Stimulated activated CD8-positive, alpha-beta memory T cell treated with anti-CD3 and anti-CD28 coated beads, Interleukin-7, amount 100 ng/mL, for 24 hours (primary cell): ENCODE results near the gene HNF1A.

Experiments
- DNase-seq: peaks from one replicate; pipeline ENCODE4 v3.0.0-alpha.2; 2020; ENCODE audit warnings: low read depth

The HNF1A gene

DNA sequence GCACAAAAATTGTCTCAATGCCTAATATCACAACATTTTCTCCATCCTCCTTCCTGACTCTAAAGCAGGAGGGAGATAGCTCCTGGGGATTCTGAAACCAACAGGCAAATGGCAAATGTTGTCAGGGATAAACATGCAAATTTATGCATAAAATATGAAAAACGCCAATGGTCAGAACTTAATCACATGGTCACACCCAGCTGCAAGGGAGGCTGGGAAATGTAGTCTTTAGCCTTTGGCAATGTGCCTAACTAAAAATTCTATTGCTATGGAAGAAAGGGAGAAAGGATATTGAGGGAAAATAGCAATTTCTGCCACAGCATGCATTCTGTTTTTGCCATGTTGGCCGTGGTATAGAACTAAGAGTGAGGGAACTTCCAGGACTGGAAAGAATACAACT is 72.4 kb downstream of the HNF1A start:
- no peak for DNase-seq
